PFSK-1 (cell line): ENCODE results near the gene POLR2C.

Source experiments
- POLR2AphosphoS5 ChIP-seq: IDR thresholded peaks from 2 replicates; pipeline ENCODE4 v1.6.1; 2012; ENCODE audit warnings: low read depth, mild to moderate bottlenecking, control low read depth, low read length, moderate library complexity
- REST ChIP-seq, 2 experiments: IDR thresholded peaks; 2 replicates each; pipeline versions ENCODE4 v1.6.1 to v1.8.0; 2011 to 2012; ENCODE audit warnings: low read depth in 2 of 2, low read length in 2 of 2, control low read depth in 1 of 2, inconsistent platforms in 1 of 2, mild to moderate bottlenecking in 1 of 2, moderate library complexity in 1 of 2; ENCODE audit not compliant: insufficient read depth in 1 of 2

DNA sequence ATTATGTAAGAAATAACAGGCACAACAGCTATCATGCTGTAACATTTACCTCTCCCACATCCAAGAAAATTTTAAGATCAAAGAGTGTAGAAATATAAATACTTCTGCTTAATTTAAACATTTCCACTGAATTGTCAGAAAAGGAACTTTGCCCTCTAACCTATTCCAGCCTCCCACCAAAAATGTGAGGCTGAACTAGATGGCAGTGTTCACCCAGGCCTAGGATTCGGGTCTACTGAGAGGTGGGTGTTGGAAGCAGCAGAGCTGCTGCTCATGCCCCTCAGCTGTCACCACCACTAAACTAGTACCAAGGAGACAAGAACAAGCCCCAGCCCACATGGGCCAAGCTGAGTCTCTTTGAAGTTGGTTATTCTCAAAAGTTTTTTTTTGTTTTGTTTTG lies 26.6 kb upstream of the POLR2C start:
- no peak for TF ChIP-seq REST (IDR thresholded peaks at IDR 0.05; ENCODE audit: insufficient read depth in 1 of 2, low read depth in 2 of 2, low read length in 2 of 2)
- no peak for TF ChIP-seq POLR2AphosphoS5
